GM06990 (cell line): Measurements from ENCODE around the gene LIM2.

ENCODE experiments used
- DNase-seq: peaks from one replicate; pipeline ENCODE4 v3.0.0-alpha.2; 2011; ENCODE audit not compliant: insufficient read length; ENCODE audit errors: extremely low read depth
- H3K27me3 ChIP-seq: replicated peaks from 2 replicates; pipeline ENCODE4 v1.6.0; 2011; ENCODE audit warnings: low read length; ENCODE audit not compliant: control insufficient read depth, insufficient read depth
- H3K36me3 ChIP-seq: 2 replicates; pipeline ENCODE4 v1.5.1; 2011; ENCODE audit warnings: low read length; ENCODE audit not compliant: control insufficient read depth, insufficient read depth
- H3K4me3 ChIP-seq: replicated peaks from 2 replicates; pipeline ENCODE4 v1.5.1; 2011; ENCODE audit warnings: low read depth, mild to moderate bottlenecking, control low read depth, low read length
- CTCF ChIP-seq: IDR thresholded peaks from 2 replicates; pipeline ENCODE4 v1.5.1; 2011; ENCODE audit warnings: low read length, control low read depth, mild to moderate bottlenecking, inconsistent platforms; ENCODE audit not compliant: insufficient read depth, poor library complexity, severe bottlenecking

Gene LIM2

GRCh38 chr19:51356159-51356801, 31.5 kb downstream of the LIM2 start:
- DNase-seq, result no peak
- no peak overlapping the region for H3K4me3 ChIP-seq
- H3K27me3 ChIP-seq, result no peaks in the 10 kb centered on the region
- peaks cover 8% of the 10 kb centered on the region for H3K36me3 ChIP-seq
- TF ChIP-seq CTCF, result no peak

- no peak for DNase-seq
- Histone ChIP-seq H3K4me3 (no peak overlapping the region), H3K27me3 (no peaks in the 10 kb centered on the region), H3K36me3 (peaks cover 16% of the 10 kb centered on the region)
- no peak for TF ChIP-seq CTCF
Measured at GRCh38 chr19:51354742-51355148, 33.0 kb downstream of the LIM2 start.

GRCh38 chr19:51354103-51354741, 33.6 kb downstream of the LIM2 start:
- DNase-seq, result no peak
- no peaks in the 10 kb centered on the region for H3K27me3 ChIP-seq
- no peak overlapping the region for H3K4me3 ChIP-seq
- H3K36me3 ChIP-seq, result peaks cover 16% of the 10 kb centered on the region
- no peak for TF ChIP-seq CTCF

DNA sequence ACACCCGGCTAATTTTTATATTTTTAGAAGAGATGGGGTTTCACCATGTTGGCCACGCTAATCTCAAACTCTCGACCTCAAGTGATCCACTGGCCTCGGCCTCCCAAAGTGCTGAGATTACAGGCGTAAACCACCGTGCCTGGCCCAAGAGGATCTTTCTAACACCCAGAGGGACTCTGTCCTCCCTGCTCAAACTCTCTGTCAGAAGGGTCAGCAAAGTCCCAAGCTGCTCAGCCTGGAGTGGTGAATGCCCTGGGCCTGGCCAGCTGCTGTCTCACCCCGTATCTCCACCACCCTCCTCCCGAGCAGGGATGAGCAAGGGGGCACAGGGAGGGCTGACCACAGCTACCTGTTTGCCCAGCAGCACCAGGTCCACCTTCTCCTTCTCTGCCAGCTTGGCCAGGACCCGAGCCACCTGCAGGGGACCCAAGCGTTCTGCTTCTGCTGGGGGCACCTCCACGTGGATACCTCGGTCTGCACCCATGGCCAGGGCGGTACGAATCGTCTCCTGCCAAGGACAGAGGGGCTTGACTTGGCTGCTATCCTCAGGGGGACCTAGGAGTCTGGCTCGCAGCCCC, 34.9 kb downstream of the LIM2 start:
- Histone ChIP-seq H3K4me3 (no peak overlapping the region), H3K36me3 (peaks cover 16% of the 10 kb centered on the region), H3K27me3 (no peaks in the 10 kb centered on the region)
- TF ChIP-seq CTCF, result no peak
- no peak for DNase-seq

GRCh38 chr19:51351266-51351990, 36.3 kb downstream of the LIM2 start:
- H3K36me3 ChIP-seq, result peaks cover 21% of the 10 kb centered on the region
- no peak for TF ChIP-seq CTCF
- no peak for DNase-seq
- H3K4me3 ChIP-seq, result no peak overlapping the region
- H3K27me3 ChIP-seq, result no peaks in the 10 kb centered on the region
